GM19452 (cell line): Measurements from ENCODE around the gene MPP2.
"Not testable (repeated sequence)": the region's sequence is repeated elsewhere in the genome, so short reads cannot be mapped to it uniquely, and the experiment has no call there.

ENCODE experiments used
- ATAC-seq: cut with Tn5 transposase; IDR thresholded peaks from one replicate; pipeline ENCODE4 v1.9.1; 2021; ENCODE audit not compliant: unreplicated experiment

Gene MPP2

GRCh38 chr17:43931062-43931571 is 23.8 kb upstream of the MPP2 start:
- ATAC-seq, result no peak

DNA sequence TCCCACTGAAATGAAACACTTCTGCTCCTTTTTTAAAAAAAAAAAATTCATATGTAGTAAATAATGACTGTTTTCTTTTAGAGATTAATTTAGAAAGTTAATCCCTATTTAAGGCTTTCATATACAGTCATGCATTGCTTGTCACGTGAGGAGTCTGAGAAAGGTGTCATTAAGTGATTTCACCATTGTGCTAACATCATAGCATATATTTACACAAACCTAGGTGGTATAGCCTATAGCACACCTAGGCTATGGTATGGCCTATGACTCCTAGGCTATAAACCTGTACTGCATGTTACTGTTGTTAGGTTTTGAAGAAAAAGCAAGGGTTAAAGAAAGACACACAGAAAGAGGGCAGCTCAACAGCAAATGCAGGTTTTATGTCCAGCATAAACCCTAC is 21.3 kb upstream of the MPP2 start:
- no peak for ATAC-seq

- ATAC-seq, result not testable (repeated sequence)
These were observed 20.6 kb upstream of the MPP2 start for GRCh38 chr17:43927929-43928328.

GRCh38 chr17:43927060-43927864 is 19.9 kb upstream of the MPP2 start:
- ATAC-seq, result no peak

DNA sequence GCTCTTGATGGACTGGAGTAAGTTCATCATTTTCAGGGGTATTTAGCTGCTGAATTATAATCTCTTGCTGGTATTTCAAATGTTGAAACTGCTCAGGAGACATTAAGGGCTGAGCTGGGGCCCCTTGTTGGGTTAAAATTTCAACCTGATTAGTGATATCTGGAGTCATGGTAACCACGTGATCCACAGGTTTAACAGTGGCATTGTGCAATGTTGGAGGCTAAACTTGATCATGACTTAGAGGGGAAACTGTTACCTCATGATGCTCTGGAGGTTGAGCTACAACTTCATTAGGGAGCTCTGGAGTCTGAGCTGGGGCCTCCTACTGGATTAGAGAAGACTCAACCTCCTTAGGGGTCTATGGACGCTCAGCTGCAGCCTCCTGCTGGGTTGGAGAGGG is 17.2 kb upstream of the MPP2 start:
- ATAC-seq, result no peak

- no peak for ATAC-seq
These were observed 13.3 kb upstream of the MPP2 start for GRCh38 chr17:43920500-43921095.

DNA sequence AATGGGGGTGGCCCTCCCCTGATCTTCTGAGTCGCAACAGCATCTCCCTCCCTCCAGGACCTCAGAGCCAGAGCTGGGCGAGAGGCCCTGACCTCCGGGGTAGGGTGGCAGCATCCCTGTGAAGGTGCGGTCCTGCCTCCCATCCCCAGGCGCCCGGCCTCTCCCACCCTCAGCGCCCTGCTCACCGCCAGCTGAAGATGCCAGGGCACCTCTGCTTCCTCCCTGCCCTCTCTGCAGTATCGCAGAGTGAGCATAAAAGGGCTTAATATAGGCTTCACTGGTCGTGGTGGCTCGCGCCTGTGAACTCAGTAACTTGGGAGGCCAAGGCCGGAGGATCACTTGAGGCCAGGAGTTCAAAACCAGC is 10.7 kb upstream of the MPP2 start:
- ATAC-seq, result no peak

GRCh38 chr17:43917348-43918025 is 10.2 kb upstream of the MPP2 start:
- ATAC-seq, result no peak

GRCh38 chr17:43917016-43917347 is 9.6 kb upstream of the MPP2 start:
- ATAC-seq, result no peak

DNA sequence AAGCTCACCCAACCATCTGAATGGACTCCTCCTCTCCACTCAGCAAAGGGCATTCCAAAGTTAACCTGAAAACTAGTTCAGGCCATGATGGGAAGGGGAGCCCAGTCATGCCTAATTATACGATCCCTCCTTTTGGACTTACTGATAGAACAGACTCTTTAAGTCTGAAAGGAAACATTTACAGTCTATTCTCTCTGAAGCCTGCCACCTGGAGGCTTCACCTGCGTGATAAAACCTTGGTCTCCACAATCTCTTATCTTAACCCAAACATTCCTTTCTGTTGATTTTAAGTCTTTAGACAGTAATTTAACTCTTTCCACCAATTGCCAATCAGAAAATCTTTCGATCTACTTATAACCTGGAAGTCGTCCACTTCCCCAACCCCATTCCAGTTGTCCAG is 9.0 kb upstream of the MPP2 start:
- no peak for ATAC-seq

DNA sequence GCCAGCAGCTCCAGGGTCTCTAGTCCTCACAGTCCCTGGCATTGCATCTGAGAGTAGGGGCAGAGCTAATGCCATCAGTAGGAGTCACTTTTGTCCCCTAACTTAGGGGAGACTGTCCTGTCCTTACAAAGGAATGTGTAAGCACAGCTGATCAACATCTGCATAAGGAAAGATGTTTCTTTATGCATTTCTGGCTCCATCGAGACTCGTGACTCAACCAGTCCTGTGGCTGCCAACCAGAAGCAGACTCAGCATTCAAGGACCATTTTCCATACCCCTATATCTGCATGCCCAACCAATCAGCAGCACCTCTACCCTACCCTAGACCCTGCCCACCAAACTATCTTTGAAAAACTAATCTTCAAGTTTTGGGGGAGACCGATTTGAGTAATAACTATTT is 8.2 kb upstream of the MPP2 start:
- no peak for ATAC-seq

GRCh38 chr17:43914451-43914850 is 7.1 kb upstream of the MPP2 start:
- ATAC-seq, result no peak

DNA sequence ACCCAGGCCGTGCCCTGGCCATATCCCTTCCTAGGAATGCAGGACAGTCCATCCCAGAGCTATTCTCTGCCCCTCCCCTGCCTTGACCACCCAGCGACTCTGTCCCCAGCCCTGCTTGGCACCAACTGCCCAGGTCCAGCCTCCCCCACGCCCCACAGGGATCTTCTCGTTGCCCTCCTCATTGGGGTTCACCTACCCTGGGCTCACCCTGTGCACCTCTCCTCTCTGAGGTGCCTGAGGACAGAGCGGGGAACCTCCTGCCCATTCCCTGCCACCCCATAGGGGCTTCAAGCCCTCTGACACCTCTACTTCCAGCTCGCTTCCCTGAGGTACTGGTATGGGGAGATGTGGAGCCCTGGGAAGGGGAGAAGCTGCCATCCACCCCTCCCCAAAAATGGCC is 6.2 kb upstream of the MPP2 start:
- ATAC-seq, result no peak

DNA sequence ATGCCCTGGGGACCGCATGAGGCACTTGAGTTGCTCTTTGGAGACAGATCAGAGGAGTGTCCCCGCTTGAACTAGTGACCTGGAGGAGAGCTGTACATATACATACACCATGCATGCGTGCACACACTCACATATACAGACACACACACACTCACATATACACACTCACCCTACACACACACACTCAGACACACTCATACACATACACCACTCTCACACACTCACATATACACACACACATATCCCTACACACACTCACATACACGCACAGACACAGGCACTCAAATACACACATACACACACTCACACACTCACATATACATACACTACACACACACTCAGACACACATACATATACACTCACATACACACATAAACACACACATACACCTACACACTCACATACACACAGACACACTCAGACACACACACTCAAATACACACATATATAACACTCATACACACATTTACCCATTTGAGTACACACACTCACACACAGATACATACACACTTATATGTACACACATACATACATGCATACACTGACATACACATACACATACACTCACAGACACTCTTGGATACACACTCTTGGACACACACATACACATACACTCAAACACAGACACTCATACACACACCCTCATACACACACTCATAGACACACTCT is 5.4 kb upstream of the MPP2 start:
- no peak for ATAC-seq

DNA sequence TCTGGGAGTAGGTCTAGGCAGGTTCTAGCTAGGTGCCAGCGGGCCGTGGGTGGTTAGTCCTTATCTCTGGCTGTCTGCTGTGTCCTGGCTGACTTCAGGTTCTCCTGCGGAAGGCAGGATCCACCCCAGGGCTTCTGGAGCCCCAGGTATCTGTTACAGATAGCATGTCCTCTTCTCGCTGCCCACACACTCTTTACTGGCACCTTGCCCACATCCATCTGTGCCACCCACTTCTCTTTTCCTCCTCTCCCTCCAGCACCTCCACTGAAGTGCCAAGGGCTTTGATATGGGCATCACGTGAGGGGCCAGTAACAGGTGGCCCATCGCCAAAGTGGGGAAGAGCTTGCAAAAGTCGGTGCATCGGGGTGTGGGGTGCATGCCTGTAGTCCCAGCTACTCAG is 4.6 kb upstream of the MPP2 start:
- ATAC-seq, result no peak

- no peak for ATAC-seq
These were observed 2.3 kb upstream of the MPP2 start for GRCh38 chr17:43909537-43910231.

GRCh38 chr17:43907998-43908721 is 824 bp upstream of the MPP2 start:
- ATAC-seq, result no peak

- no peak for ATAC-seq
These were observed 348 bp downstream of the MPP2 start for GRCh38 chr17:43906951-43907424.

GRCh38 chr17:43905985-43906852 is 1.1 kb downstream of the MPP2 start:
- no peak for ATAC-seq
